HG03039 (cell line): Measurements from ENCODE around the gene DNAI2.
"Not testable (repeated sequence)": the region's sequence is repeated elsewhere in the genome, so short reads cannot be mapped to it uniquely, and the experiment has no call there.

Experiments
- ATAC-seq: cut with Tn5 transposase; IDR thresholded peaks from one replicate; pipeline ENCODE4 v1.9.1; 2021; ENCODE audit warnings: mild to moderate bottlenecking, moderate library complexity; ENCODE audit not compliant: unreplicated experiment

The DNAI2 gene

GRCh38 chr17:74244128-74244527 lies 29.9 kb upstream of the DNAI2 start:
- no peak for ATAC-seq

GRCh38 chr17:74244548-74244947 lies 29.5 kb upstream of the DNAI2 start:
- no peak for ATAC-seq

GRCh38 chr17:74245145-74245831 lies 28.7 kb upstream of the DNAI2 start:
- no peak for ATAC-seq

GRCh38 chr17:74245871-74246270 lies 28.2 kb upstream of the DNAI2 start:
- no peak for ATAC-seq

GRCh38 chr17:74249590-74250270 lies 24.3 kb upstream of the DNAI2 start:
- no peak for ATAC-seq

- no peak for ATAC-seq
Observed at GRCh38 chr17:74250324-74250995, 23.6 kb upstream of the DNAI2 start.

GRCh38 chr17:74251051-74251450 lies 23.0 kb upstream of the DNAI2 start:
- ATAC-seq = no peak

GRCh38 chr17:74251569-74251968 lies 22.5 kb upstream of the DNAI2 start:
- no peak for ATAC-seq

- ATAC-seq = no peak
Observed at GRCh38 chr17:74252211-74252610, 21.8 kb upstream of the DNAI2 start.

- no peak for ATAC-seq
Observed at GRCh38 chr17:74253036-74253435, 21.0 kb upstream of the DNAI2 start.

- no peak for ATAC-seq
Observed at GRCh38 chr17:74257311-74257710, 16.7 kb upstream of the DNAI2 start.

GRCh38 chr17:74259667-74260524 lies 14.1 kb upstream of the DNAI2 start:
- no peak for ATAC-seq

- ATAC-seq = no peak
Observed at GRCh38 chr17:74260525-74260850, 13.5 kb upstream of the DNAI2 start.

GRCh38 chr17:74262601-74263000 lies 11.4 kb upstream of the DNAI2 start:
- no peak for ATAC-seq

GRCh38 chr17:74267054-74267453 lies 7.0 kb upstream of the DNAI2 start:
- ATAC-seq = not testable (repeated sequence)

- ATAC-seq = no peak
Observed at GRCh38 chr17:74267579-74267978, 6.5 kb upstream of the DNAI2 start.

- ATAC-seq = no peak
Observed at GRCh38 chr17:74267987-74268499, 6.0 kb upstream of the DNAI2 start.

GRCh38 chr17:74268558-74268957 lies 5.5 kb upstream of the DNAI2 start:
- no peak for ATAC-seq

- no peak for ATAC-seq
Observed at GRCh38 chr17:74270333-74270732, 3.7 kb upstream of the DNAI2 start.

- ATAC-seq = no peak
Observed at GRCh38 chr17:74271281-74271680, 2.8 kb upstream of the DNAI2 start.

- ATAC-seq = no peak
Observed at GRCh38 chr17:74271901-74272561, 2.0 kb upstream of the DNAI2 start.
